Stimulated activated CD8-positive, alpha-beta memory T cell treated with anti-CD3 and anti-CD28 coated beads, Interleukin-7, amount 100 ng/mL, for 24 hours (primary cell): ENCODE data around the gene TBC1D21.

Source experiments
- DNase-seq: peaks from one replicate; pipeline ENCODE4 v3.0.0-alpha.2; 2020; ENCODE audit warnings: low read depth

Gene TBC1D21

DNA sequence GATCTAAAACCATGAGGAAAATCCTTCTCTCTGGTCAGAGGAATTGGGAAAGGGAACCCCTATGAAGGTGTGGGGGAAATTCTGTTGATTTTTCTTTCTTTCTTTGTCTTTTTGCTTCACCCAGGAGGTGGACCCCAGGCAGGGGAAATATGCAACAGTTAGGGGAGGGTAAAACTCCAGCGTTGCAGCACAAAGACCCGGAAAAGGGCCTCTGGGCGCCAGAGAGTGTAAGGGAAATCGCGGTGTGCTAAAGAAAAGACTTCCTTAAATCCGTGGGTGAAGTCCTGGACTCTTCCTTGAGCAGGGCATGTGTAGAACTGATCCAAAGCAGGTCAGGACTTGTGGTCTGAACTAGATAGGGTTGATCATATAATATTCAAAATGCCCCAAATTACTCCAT, 11.1 kb upstream of the TBC1D21 start:
- no peak for DNase-seq

DNA sequence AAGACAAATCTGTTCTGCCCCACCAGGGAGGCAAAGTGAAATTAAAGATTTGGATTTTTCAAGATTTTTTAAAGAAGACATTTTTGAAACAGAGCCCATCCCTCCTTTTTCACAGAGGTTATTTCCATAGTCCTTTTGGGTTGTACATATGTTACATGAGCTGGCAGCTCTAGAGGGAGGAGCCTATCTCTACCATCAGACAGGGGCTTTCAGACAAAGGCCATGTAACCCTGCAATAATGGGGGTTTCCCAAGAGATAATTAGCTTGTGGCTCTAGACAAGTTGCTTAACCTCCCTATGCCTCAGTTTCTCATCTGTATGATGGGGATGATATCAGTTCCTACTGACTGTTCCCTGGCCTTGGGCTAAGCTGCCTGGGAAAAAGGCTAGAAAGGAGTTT, 8.0 kb upstream of the TBC1D21 start:
- no peak for DNase-seq

DNA sequence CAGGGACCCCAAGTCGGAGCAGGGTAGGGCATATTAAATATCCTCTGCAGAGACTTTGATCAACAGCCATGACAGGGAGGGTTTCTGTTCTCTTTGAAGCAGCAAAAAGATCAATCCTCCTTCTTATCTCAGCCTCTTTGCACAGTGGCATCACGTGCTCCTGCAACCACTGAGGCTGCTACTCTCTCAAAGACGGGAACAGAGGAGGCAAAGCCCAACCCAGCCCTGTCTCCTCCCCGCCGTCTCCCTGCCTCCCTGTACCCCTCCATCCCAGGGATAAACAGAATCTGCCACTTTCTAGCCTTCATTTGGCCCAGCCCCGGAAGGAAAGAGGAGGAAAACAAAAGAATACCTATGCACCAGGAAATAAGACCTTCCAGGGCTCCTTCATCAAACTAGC, 7.5 kb upstream of the TBC1D21 start:
- DNase-seq: no peak

DNA sequence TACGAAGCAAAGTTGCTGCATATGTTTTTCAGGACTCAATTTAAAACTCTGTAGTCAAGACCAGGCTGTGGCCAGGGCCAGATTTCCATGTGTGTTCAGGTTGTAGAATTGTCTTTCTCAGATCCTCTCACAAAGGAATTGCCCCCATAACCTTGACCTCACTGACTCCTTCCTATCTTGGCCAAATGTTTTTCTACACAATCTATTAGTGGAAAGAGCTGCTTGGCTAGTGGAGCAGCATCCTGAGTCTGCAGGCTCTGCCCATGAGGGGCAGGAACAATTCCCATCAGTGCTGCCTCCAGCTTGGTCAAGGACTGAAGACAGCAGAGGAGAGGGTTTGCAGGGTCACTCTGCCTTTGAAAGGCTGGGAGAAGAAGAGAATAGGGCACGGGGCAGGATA, 6.9 kb upstream of the TBC1D21 start:
- no peak for DNase-seq

DNA sequence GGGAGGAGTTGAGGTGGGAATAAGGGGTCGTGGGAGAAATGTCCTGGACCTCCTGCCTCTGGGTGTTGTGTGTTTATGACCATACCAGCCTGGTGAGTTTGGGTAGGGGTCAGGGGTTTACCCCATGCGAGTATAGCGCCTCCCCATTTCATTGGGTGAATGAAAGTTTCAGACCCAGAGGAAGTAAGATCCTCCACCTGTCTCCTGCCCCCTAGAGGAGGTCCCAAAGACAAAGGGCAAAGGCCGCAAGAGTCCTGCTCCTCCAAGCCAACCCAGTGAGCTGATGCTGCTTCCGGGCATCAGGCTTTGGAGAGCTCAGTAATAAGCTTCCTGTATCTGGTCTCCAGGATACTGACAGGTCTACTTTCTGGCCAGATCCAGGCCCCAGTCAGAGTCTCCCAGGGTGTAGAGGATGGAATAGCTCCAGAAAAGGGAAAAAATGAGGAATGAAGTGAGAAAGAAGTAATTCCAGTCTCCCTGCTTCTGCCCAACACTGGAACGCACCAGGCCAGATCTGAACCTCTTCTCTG, 6.4 kb upstream of the TBC1D21 start:
- no peak for DNase-seq

DNA sequence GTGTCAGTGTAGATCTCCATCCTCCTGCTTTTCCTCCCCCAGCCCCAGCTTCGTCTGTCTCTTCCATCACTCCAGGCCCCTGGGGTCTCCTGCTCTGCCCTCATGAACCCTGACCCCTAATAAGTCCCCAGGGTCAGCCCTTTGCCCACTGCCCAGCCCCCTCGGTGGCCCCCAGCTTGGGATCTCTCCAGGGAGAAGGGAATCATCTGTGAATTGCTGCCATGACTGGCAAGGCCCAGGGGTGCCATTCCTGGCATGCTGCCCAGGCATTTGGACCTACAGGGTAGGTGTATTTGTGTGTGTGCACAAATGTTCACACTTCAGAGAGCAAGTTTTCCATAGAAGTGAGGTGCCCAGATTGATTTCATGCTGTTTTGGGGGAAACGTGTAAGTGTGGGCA, 5.9 kb upstream of the TBC1D21 start:
- DNase-seq: no peak

DNA sequence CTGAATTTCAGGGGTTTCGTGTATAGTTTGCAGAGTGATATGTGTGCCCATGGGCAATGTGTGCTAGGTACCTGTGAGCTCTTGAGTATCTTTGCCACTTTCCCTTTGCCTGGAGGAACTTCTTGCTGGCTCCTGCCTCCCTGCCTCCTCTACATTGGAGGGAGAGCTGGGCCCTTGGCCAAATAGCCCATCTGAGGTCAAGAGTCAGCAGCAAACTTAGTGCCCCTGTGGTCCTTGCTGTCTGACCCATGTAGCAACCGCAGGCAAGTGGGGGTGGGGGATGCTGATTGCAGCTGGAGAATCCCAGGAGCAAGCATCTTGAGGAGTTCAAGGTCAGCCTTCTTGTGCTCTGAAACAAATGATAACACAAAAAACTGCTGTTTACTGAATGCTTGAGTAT, 5.4 kb upstream of the TBC1D21 start:
- DNase-seq: no peak

DNA sequence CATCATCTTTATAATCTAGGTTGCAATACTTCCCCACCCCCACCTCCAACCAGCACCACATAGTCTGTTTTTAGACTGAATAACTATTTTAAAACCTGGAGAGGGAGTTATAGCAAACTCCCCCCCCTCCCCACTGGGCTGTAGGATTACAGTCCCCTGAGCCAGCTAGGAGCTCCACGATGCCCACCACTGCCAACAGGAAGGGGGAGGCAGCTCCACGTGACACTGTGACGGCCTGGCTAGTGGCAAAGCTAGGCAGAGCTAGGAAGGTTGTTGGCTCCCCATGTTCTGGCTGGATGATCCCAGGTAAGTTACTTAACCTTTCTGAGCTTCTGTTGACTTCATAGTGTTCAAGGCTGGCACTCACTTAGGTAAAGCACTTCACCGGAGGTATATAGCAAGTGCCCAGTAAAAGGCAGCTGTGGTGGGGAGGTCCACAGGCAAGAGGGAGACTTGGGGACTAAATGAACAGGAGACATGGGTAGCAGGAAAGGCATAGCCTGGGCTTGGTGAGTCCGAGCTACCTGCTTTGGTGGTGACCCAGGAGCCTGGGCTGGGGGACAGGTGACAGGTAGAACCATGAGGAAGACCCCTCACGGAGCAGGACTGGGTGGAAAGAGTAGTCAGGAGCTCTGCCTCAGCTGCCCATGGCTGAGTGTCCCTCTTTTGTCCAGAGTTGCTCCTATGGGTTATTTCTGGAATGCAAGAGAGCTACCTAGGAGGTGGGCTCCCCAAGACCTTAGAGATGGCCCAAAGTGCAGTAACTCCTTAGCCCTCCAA, 4.0 kb upstream of the TBC1D21 start:
- DNase-seq: no peak

DNA sequence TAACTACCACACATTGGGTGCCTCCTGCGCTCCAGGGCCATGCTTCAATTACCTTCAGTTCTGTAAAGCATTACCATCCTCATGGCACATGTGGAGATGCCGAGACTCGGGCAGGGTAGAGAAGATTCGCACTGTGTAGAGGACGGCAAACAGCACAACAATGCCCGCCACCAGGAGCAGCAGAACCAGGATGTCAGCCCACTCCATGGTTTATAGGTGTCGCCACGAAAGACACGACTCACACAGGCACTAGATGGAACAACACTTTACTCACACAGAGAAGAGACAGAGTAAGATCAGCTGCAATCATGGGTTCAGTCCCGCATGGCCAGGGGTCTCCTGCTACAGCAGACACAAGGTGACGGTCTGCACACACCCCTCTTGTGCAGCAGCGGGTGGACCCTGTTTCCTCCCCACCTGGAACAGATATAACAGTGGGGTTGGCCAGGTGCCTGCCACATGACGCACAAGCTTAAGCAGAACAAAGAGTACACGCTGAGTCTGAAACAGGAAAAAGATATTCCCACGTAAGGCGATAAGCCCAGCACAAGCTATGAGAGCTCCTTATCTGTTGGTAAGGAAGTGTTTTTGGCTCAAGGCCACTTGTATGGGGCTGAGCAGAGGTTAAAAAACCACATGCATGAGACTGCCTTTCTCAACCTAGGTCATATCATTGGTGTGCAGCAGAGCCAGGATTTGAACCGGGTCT, 2.5 kb upstream of the TBC1D21 start:
- DNase-seq: no peak

DNA sequence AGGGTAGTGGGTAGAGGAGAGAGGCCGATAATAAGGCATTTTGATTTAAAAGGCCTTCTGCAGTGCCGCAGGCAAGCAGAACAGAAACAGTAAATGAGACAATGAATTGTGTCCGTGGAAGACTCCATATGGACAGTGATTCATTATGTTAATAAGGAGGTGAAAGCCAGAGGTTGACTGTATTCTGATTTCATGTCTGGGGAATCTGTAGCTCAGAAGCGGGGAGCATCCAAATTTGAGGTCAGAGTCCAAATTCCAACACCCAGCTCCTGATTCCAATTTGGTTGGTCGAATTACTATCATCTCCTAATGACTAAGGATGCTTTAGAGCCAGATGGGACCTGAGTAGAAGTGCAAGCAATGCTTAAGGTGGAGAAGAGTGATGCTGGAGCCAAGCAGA, 1.0 kb upstream of the TBC1D21 start:
- no peak for DNase-seq

DNA sequence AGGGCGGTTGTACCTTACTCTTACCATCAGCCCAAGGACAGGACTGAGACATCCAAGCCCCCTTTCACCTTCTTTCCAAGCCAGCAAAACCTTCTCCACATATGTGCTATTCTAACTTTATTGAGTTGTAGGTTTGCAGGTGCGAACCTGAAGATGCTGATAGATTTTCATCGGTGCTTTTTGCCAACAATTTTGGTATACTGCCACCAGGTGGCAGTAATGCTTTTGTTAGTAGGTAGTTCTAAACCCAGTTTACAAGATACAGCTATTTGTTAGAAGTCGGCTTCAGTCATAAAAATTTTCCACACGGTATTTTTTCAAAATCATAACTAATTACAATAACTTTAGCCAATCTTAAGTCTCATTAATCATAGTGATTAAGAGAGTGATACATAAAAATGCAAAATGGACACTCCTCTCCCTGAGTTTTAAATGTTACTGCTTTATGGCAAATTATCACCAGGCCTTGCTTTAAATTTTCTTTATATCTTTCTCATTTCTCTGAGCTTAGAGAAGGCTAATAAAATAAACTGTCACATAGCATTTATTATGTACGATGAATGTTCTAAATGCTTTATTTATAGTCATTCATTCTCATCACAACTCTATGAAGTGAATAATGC, 636 bp downstream of the TBC1D21 start:
- no peak for DNase-seq

DNA sequence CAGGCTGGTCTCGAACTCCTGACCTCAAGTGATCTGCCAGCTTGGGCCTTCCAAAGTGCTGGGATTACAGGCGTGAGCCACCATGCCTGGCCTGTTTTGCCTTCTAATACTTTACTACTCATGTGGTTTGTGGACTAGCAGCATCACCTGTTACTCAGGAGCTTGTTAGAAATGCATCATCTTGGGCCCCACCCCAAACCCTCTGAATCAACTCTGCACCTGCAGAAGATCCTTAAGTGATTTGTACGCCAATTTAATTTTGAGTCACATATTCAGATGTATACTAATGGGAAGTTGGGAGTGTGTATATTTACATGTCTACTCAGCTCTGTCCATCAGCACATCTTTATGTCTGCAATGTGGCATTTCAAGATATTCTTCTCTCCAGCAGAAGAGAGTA, 6.1 kb downstream of the TBC1D21 start:
- no peak for DNase-seq

DNA sequence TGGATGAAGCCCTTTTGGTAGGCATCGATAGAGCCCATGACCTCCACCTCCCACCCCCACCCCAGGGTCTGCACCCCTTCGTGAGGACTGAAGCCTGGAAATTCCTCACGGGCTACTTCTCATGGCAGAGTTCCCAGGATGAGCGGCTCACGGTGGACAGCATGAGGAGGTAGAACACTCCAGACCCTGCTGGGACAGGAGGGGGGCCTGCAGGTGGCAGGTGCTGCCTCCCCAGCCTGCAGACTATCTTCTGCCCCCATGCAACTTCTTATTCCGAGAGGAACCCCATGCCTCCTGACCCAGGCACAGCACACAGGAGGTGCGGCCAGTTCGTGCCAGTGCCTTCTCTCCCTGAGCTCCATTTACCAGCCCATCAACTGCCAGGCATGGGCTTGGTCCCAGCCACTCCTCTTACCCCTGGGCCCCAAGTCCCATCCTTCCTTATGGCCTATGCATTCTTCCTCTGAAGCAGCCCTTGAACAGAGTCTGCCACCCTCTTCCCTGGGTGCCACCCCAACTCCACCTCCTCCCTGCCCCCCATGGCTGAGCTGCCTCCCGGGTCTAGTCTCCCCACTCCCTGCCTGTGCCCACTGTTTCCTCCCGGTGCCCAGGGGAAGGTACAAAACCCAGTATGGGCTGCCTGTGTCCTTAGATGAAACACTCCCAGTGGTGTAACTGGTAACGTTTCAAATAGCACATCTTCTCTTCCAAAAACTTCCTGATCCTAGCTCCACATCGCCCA, 8.4 kb downstream of the TBC1D21 start:
- no peak for DNase-seq

DNA sequence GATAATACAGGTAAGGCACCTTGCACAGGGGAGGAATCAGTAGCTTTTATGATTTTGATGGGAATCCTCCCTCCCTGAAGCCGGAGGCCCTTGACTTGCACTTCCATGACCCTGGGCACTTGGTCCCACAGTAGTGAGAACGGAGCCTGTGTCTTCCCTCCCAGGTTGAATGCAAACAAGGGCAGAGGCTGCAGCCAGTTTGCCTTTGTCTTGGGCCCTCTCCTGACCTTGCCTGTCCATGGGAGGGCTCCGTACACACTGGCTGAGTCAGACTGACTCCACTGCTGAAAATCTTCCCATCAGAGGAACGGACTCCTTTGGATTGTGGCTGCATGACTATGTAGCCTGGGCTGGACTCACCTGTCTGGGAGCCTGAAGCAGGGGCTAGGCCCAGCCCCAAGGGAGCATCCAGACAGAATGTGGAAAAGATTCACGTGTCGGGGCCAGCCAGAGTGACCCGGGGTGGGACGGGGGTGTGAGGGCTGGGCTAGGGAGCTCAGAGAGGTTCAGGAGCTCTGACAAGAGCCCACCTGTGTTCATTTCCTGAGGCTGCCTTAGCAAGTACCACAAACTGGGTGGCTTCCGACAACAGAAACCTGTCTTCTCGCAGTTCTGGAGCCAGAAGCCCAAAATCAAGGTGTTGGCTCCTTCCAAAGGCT, 9.5 kb downstream of the TBC1D21 start:
- no peak for DNase-seq

DNA sequence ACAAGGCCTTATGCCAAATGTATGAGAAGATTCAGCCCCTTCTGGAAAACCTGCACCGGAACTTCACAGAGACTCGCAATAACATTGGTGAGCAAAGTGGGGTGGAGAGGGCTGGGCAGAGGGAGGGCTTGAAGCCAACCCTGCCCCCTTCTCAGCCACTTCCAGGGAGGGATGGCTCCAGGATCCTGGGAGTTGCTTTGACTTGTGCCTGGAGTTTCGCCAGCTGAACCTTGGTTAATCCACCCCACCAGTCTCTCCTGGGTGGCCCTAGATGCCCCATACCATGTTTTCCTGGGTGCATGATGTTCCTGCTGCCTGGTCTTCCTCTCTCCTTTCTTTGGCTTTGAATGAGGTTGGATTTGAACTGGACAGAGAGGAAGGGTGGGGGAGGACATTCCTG, 10.8 kb downstream of the TBC1D21 start:
- no peak for DNase-seq

DNA sequence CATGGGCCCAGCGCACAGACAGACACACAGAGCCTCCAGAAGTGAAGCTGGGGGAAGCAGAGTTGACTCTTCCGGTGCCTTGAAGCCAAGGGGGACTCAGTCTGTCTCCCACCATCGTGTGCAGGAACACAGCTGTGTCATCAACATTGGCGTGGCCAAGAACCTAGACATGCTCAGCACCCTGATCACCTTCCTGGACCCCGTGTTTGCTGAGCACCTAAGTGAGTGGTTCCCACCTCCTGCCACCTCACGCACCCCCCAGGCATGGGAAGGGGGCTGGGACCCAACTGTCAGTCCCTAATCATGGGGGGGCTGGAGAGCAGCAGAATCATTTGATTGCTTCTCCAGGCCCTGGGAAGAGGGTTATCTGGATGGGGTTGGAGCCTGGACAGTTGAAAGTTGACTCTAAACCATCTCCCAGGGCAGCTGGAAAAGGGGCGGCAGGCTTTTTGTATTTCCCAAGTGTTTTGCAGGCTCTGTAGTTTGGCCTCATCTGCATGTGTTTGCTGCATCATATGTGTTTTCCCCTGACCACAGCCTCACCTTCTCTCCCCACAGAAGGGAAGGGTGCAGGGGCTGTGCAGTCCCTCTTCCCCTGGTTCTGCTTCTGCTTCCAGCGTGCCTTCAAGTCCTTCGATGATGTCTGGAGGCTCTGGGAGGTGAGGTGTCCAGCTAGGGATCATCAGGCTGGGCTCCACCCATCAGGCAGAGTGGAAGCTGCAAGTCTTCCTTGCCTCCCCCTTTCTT, 12.8 kb downstream of the TBC1D21 start:
- DNase-seq: no peak

DNA sequence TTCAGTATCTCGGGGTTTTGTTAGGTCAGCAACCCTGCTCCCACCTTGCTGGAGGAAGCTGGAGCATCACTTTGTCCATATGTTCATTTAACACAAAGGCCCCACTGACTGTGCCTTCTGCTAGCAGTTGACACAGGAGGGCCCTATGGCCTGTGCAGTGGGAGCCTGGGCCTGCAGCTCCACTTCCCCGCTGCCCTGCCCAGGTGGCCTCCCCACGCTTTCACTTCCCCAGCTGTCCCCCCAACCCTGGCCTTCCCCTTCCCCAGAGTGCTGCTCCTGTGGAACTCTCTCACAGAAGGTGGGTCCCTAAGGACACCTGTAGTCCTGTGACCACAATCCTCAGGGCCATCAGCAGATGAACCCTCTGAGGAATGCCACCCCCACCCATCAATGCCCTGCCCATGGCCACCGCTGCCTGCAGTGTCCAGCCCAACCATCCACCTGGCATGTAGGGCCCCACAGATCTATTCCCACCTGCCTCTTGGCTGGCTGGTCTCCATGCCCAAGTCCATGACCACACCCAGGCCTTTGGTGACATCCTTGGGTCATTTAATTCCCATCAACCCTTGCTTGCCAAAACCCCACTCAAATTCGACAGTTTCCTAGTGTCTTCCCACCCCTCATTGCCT, 13.5 kb downstream of the TBC1D21 start:
- DNase-seq: no peak

DNA sequence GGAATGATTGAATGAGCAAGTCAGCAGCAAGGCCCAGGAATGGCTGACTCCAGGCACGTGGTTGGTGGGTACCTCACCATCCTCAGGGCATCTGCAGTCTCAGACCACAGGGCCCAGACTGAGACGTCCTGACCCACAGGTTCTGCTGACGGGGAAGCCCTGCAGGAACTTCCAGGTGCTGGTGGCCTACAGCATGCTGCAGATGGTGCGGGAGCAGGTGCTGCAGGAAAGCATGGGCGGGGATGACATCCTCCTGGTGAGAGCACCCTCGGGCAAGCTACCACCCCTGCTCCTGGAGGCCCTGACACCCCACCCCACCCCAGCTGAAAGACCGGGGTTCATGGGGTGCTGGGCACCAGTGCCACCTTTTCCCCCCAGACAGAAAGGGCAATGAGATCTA, 14.1 kb downstream of the TBC1D21 start:
- no peak for DNase-seq

DNA sequence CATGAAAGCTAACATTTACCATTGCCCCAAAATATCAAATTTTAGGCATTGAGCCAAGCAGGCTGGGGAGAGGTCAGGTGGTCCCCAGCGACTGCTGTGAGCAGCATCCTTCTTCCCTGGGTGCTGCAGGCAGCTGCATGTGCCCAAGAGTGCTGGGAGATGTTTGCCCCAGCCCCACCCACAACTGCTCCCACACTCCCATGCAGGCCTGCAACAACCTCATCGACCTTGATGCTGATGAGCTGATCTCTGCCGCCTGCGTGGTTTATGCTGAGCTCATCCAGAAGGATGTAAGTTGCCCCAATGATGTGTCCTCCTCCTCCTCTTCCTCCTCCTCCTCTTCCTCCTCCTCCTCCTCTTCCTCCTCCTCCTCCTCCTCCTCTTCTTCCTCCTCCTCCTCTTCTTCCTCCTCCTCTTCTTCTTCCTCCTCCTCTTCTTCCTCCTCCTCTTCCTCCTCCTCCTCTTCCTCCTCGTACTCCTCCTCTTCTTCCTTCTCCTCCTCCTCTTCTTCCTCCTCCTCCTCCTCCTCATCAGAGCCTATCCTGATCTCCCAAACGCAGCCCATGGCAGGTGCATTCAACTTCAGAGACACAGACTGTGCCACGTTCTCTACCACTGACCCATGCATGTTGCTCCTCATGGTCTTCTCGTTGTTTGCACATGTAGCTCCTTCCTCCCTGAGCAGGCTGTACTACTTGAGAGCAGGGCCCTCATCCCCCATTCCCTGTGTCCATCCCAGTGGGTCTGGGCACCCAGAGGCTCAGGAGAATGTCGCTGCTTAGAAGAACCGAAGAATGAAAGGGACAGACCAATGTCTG, 15.1 kb downstream of the TBC1D21 start:
- DNase-seq: no peak
